ENCODE data around the gene SPG21. TPM values are rescaled to one million over a fixed set of nuclear protein-coding genes. Genes with fewer than 3 reads are reported as not detected.

SPG21 gene
- total RNA-seq, 6 donors from 2014 or later: 58.8 to 113 (median 94.7) TPM

- H3K4me3 ChIP-seq: no peak overlapping the region
- DNase-seq: no peak
- no peak overlapping the region for H3K27ac ChIP-seq
- H3K9me3 ChIP-seq: no peaks in the 10 kb centered on the region
- peaks cover 0 to 11% (median 3%) of the 10 kb centered on the region in 4 donors for H3K4me1 ChIP-seq
- H3K36me3 ChIP-seq: no peaks in the 10 kb centered on the region
- 78 to 100% methylated on average over 1 to 6 of the region's 9 CpGs for WGBS, 2 donors
- TF ChIP-seq EP300 (IDR thresholded peaks at IDR 0.05) (no peak), POLR2AphosphoS5 (IDR thresholded peaks at IDR 0.05) (no peak), CTCF (IDR thresholded peaks at IDR 0.05) (no peak), POLR2A (IDR thresholded peaks at IDR 0.05) (no peak)
- ATAC-seq (ENCODE audit: low FRiP score in 2 of 2): no peak
- no peaks in the 10 kb centered on the region for H3K27me3 ChIP-seq
Observed at GRCh38 chr15:64917211-64917610, 72.5 kb downstream of the SPG21 start.

- Histone ChIP-seq H3K4me3 (no peak overlapping the region), H3K27ac (no peak overlapping the region), H3K27me3 (no peaks in the 10 kb centered on the region), H3K36me3 (no peaks in the 10 kb centered on the region), H3K4me1 (peaks cover 7 to 13% (median 9%) of the 10 kb centered on the region in 4 donors), H3K9me3 (no peaks in the 10 kb centered on the region)
- TF ChIP-seq CTCF (IDR thresholded peaks at IDR 0.05): no peak
- no peak for TF ChIP-seq POLR2AphosphoS5 (IDR thresholded peaks at IDR 0.05)
- TF ChIP-seq POLR2A (IDR thresholded peaks at IDR 0.05): no peak
- TF ChIP-seq EP300 (IDR thresholded peaks at IDR 0.05): no peak
- ATAC-seq (ENCODE audit: low FRiP score in 2 of 2) (no peak), DNase-seq (no peak)
- 96% methylated on average over 2 of the region's 2 CpGs for WGBS, 2 donors
Observed at GRCh38 chr15:64916365-64916764, 73.3 kb downstream of the SPG21 start.

- DNase-seq (no peak), ATAC-seq (ENCODE audit: low FRiP score in 2 of 2) (no peak)
- H3K27ac ChIP-seq: no peak overlapping the region
- peaks cover 7 to 17% (median 12%) of the 10 kb centered on the region in 4 donors for H3K4me1 ChIP-seq
- 69 to 78% methylated on average over 4 to 13 of the region's 13 CpGs for WGBS, 2 donors
- no peaks in the 10 kb centered on the region for H3K36me3 ChIP-seq
- no peak overlapping the region for H3K4me3 ChIP-seq
- H3K27me3 ChIP-seq: no peaks in the 10 kb centered on the region
- H3K9me3 ChIP-seq: no peaks in the 10 kb centered on the region
- TF ChIP-seq EP300 (IDR thresholded peaks at IDR 0.05): no peak
- no peak for TF ChIP-seq POLR2AphosphoS5 (IDR thresholded peaks at IDR 0.05)
- TF ChIP-seq POLR2A (IDR thresholded peaks at IDR 0.05): no peak
- no peak for TF ChIP-seq CTCF (IDR thresholded peaks at IDR 0.05)
Observed at GRCh38 chr15:64915518-64916227, 74.0 kb downstream of the SPG21 start.

Other genes with a start within 250 kb of the SPG21 start
- 1 to 10 TPM; 1.2 to 3.6 (median 2.0) TPM for gene RBPMS2, start 214.3 kb downstream of the SPG21 start, total RNA-seq
- gene PIF1, start 164.3 kb downstream of the SPG21 start, total RNA-seq: 1 to 10 TPM in 4 of 6 donors, under 1 TPM in 2; 0.61 to 6.2 (median 1.1) TPM
- gene PLEKHO2, start 148.0 kb downstream of the SPG21 start, total RNA-seq: 10 to 100 TPM; 21.9 to 83.0 (median 51.3) TPM
- 10 to 100 TPM in 2 of 6 donors, 1 to 10 TPM in 4; 4.8 to 13.1 (median 6.2) TPM for gene ANKDD1A, start 78.0 kb downstream of the SPG21 start, total RNA-seq
- gene MTFMT, start 39.7 kb upstream of the SPG21 start, total RNA-seq: 10 to 100 TPM; 15.8 to 35.6 (median 25.5) TPM
- 1 to 10 TPM in 3 of 6 donors, under 1 TPM in 1, not detected in 2; 0.69 to 6.6 (median 4.4) TPM for gene SLC51B, start 55.5 kb upstream of the SPG21 start, total RNA-seq
- 10 to 100 TPM; 12.8 to 49.9 (median 24.9) TPM for gene RASL12, start 78.1 kb upstream of the SPG21 start, total RNA-seq
- gene KBTBD13, start 86.8 kb upstream of the SPG21 start, total RNA-seq: not detected
- gene UBAP1L, start 125.3 kb upstream of the SPG21 start, total RNA-seq: 10 to 100 TPM in 1 of 6 donors, 1 to 10 TPM in 5; 3.3 to 10.5 (median 4.8) TPM
- 10 to 100 TPM; 14.9 to 38.8 (median 20.0) TPM for gene PDCD7, start 143.9 kb upstream of the SPG21 start, total RNA-seq
- 100 to 1,000 TPM in 1 of 6 donors, 10 to 100 TPM in 5; 39.3 to 105 (median 49.4) TPM for gene CLPX, start 195.4 kb upstream of the SPG21 start, total RNA-seq
- gene CILP, start 221.6 kb upstream of the SPG21 start, total RNA-seq: 1 to 10 TPM; 1.0 to 5.2 (median 2.6) TPM

Measured in upper lobe of left lung (tissue), 6 donors.